OCI-LY7 (cell line): ENCODE measurements around the gene LYRM4. TPM values are rescaled to one million over a fixed set of nuclear protein-coding genes. Genes with fewer than 3 reads are reported as not detected.

Experiments
- BruUV-seq: library from RNA; stranded (reverse); fragments of 400-500 nt; replicated peaks from 2 replicates; lab custom pipeline; 2021; lab: Mats Ljungman, UMichigan
- CTCF ChIA-PET: fragments of 300-600 bp; sonication (Branson Sonifier 250); formaldehyde crosslinking; loops from one replicate; lab custom pipeline; 2022; ENCODE audit warnings: antibody characterized with exemption; ENCODE audit not compliant: unreplicated experiment; lab: Charles Lee
- POLR2A ChIA-PET: fragments of 300-600 bp; sonication (Branson Sonifier 250); formaldehyde crosslinking; loops from one replicate; lab custom pipeline; 2022; ENCODE audit warnings: antibody characterized with exemption; lab: Charles Lee
- DNase-seq: peaks from one replicate; pipeline ENCODE4 v3.0.0-alpha.2; 2015; ENCODE audit warnings: low spot score
- H2AFZ ChIP-seq: fragments of 200-600 bp; sonication (generic), shearing (Covaris generic); 2 replicates; pipeline ENCODE4 v1.6.1; 2014; ENCODE audit warnings: mild to moderate bottlenecking, antibody characterized with exemption, low read length, moderate library complexity
- H3K27ac ChIP-seq: fragments of 200-600 bp; sonication (generic); 2 replicates; pipeline ENCODE4 v1.5.1; 2014; ENCODE audit warnings: mixed run types, low read depth, mild to moderate bottlenecking, moderate library complexity, low read length, inconsistent platforms; ENCODE audit not compliant: poor library complexity, severe bottlenecking
- H3K36me3 ChIP-seq: fragments of 200-600 bp; sonication (generic); 2 replicates; pipeline ENCODE4 v1.6.1; 2014; ENCODE audit warnings: mild to moderate bottlenecking, antibody characterized with exemption, low read length, moderate library complexity, mixed read lengths; ENCODE audit not compliant: insufficient read depth
- H3K4me1 ChIP-seq: fragments of 200-600 bp; sonication (generic); 2 replicates; pipeline ENCODE4 v1.5.1; 2014; ENCODE audit warnings: mild to moderate bottlenecking, low read length; ENCODE audit not compliant: insufficient read depth, poor library complexity, severe bottlenecking
- H3K4me2 ChIP-seq: fragments of 200-600 bp; sonication (generic); 2 replicates; pipeline ENCODE4 v1.6.1; 2014; ENCODE audit warnings: mild to moderate bottlenecking, low read length
- H3K4me3 ChIP-seq: fragments of 200-600 bp; sonication (generic); 2 replicates; pipeline ENCODE4 v1.5.1; 2014; ENCODE audit warnings: mild to moderate bottlenecking, low read depth, low read length; ENCODE audit not compliant: poor library complexity, severe bottlenecking
- H3K79me2 ChIP-seq: fragments of 200-600 bp; sonication (generic); 2 replicates; pipeline ENCODE4 v1.6.1; 2016; ENCODE audit warnings: low read depth, mild to moderate bottlenecking, low read length, moderate library complexity, mixed read lengths; ENCODE audit not compliant: insufficient read depth
- H3K9me2 ChIP-seq: fragments of 200-600 bp; sonication (generic); 2 replicates; pipeline ENCODE4 v1.6.1; 2016; ENCODE audit warnings: mild to moderate bottlenecking, low read length, mixed read lengths; ENCODE audit not compliant: insufficient read depth
- H3K9me3 ChIP-seq: fragments of 200-600 bp; sonication (generic); 2 replicates; pipeline ENCODE4 v1.6.1; 2014; ENCODE audit warnings: mild to moderate bottlenecking, mixed run types, low read length, mixed read lengths
- H4K20me1 ChIP-seq: fragments of 200-600 bp; sonication (generic); 2 replicates; pipeline ENCODE4 v1.6.1; 2014; ENCODE audit warnings: mild to moderate bottlenecking, antibody characterized with exemption, low read length, moderate library complexity, mixed read lengths; ENCODE audit not compliant: insufficient read depth
- EZH2phosphoT487 ChIP-seq: fragments of 200-600 bp; sonication (generic); IDR thresholded peaks from 2 replicates; pipeline ENCODE4 v1.6.1; 2018; ENCODE audit warnings: low read depth, borderline replicate concordance, mild to moderate bottlenecking, mixed run types, antibody characterized with exemption, low read length, moderate library complexity, mixed read lengths
- intact Hi-C: fragments of 100-400 bp; cut with micrococcal nuclease; formaldehyde crosslinking; loops from one replicate; pipeline ENCODE4 v1.10.0; 2022; ENCODE audit not compliant: unreplicated experiment
- total RNA-seq, 2 experiments: library from RNA; depleted of rRNA in 1 of 2; stranded (reverse); fragments of >200 nt in 1 of 2; shearing (Covaris generic) in 1 of 2; gene quantifications; 2 replicates each; pipeline ENCODE4 v1.2.3, GENCODE V29; 2014 to 2022
- TF ChIP-seq, protein P1 (sequence below): fragments of 200-600 bp; sonication (generic); conservative IDR thresholded peaks from 2 replicates; pipeline ENCODE4 v1.5.1; 2014; ENCODE audit warnings: mild to moderate bottlenecking, antibody characterized with exemption, low read length, moderate library complexity, mixed read lengths

Gene LYRM4
- total RNA-seq, 2 experiments from 2014 or later = 19.6 to 34.3 TPM

DNA sequence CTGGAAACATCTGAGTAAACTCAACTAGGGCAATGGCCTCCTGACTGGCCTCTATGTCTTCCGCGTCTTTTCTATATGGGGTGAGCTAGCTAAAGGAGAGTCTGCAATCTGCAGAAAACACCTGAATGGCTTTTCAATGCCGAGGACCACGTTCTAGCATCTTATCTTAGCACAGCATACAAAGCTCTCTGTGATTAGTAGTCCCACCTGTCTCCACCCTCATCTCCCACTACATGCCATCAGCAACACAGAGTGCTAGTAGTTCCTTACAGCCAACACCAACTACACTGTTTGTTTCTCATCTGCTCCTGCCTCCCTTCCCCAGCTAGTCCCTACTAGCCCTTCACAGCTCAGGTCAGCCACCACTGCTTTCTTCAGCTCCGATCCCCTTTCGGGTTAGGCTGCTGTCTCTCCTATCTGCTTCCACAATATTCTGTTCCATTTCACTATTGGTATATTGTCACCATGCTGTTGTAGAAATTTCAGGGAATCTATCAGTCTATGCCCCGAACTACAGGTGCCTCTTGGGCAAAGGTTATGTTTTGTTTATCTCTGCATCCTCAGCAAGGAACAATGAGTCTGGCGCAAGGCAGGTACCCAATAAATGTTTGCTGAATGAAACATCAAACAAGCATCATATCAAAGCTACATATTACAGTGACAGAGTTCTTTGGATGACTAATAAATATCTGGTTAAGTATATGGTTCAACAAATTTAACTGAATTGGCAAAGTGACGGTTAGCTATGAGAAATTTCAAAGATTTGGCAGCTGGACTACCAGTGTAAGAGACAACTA, 12.2 kb downstream of the LYRM4 start:
- CTCF ChIA-PET = no interaction called here
- no TSS peak for BruUV-seq

DNA sequence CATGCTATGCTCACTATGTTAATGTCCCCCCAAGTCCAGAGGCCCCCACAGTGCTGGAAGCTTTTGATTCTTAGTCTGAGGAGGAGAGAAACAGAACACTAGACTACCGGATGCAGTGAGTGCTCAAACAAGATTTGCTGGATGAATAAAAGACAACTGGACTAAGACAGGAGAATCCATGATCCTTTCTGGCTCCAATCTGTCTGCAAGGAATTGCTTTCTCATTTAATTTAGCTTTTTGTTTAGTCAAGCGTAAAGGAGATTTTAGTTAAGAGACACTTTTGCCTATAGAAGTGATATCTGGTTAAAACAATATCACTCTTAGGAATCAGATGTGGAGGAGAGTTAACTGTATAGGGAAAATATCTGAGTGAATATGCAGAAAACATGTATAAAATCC, 13.5 kb downstream of the LYRM4 start:
- TF ChIP-seq EZH2phosphoT487 = no peak
- no peaks in the 10 kb centered on the region for H3K4me1 ChIP-seq
- H3K9me2 ChIP-seq = no peaks in the 10 kb centered on the region
- H3K79me2 ChIP-seq = peaks cover 12% of the 10 kb centered on the region; the same call in 1 of the 2 replicates
- peaks cover 19% of the 10 kb centered on the region for H3K36me3 ChIP-seq
- no TSS peak for BruUV-seq
- peaks cover 6% of the 10 kb centered on the region; the same call in 1 of the 2 replicates for H4K20me1 ChIP-seq
- DNase-seq = no peak
- ChIA-PET POLR2A (interaction anchor here (0.9 kb wide), 1 partner anchor 29 kb away, joined by 3 read pairs; no protein-coding TSS in a partner anchor), CTCF (no interaction called here)
- 0 out of 2 replicates have a peak, but pooled peaks cover 4% of the 10 kb centered on the region for H3K9me3 ChIP-seq
- intact Hi-C loops = no loop called here
- H3K27ac ChIP-seq = no peak overlapping the region
- no peak overlapping the region for H2AFZ ChIP-seq
- no peak overlapping the region for H3K4me3 ChIP-seq
- H3K4me2 ChIP-seq = no peak overlapping the region

More for the DNA sequence above, 12.2 kb downstream of the LYRM4 start:
- no peak overlapping the region for H3K4me2 ChIP-seq
- TF ChIP-seq, protein P1, sequence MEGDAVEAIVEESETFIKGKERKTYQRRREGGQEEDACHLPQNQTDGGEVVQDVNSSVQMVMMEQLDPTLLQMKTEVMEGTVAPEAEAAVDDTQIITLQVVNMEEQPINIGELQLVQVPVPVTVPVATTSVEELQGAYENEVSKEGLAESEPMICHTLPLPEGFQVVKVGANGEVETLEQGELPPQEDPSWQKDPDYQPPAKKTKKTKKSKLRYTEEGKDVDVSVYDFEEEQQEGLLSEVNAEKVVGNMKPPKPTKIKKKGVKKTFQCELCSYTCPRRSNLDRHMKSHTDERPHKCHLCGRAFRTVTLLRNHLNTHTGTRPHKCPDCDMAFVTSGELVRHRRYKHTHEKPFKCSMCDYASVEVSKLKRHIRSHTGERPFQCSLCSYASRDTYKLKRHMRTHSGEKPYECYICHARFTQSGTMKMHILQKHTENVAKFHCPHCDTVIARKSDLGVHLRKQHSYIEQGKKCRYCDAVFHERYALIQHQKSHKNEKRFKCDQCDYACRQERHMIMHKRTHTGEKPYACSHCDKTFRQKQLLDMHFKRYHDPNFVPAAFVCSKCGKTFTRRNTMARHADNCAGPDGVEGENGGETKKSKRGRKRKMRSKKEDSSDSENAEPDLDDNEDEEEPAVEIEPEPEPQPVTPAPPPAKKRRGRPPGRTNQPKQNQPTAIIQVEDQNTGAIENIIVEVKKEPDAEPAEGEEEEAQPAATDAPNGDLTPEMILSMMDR = no peak
- no peak for TF ChIP-seq EZH2phosphoT487
- H3K9me3 ChIP-seq = 0 out of 2 replicates have a peak, but pooled peaks cover 4% of the 10 kb centered on the region
- peaks cover 6% of the 10 kb centered on the region; the same call in 1 of the 2 replicates for H4K20me1 ChIP-seq
- no peaks in the 10 kb centered on the region for H3K9me2 ChIP-seq
- POLR2A ChIA-PET = interaction anchor here (0.6 kb wide), 2 partner anchors 1370 to 1738 kb away, joined by 3 read pairs; no protein-coding TSS in a partner anchor
- DNase-seq = no peak
- H3K36me3 ChIP-seq = peaks cover 32% of the 10 kb centered on the region
- no peak overlapping the region for H3K27ac ChIP-seq
- H3K4me1 ChIP-seq = no peaks in the 10 kb centered on the region
- intact Hi-C loops = no loop called here
- H3K4me3 ChIP-seq = no peak overlapping the region
- no peak overlapping the region for H2AFZ ChIP-seq
- H3K79me2 ChIP-seq = peaks cover 12% of the 10 kb centered on the region; the same call in 1 of the 2 replicates

DNA sequence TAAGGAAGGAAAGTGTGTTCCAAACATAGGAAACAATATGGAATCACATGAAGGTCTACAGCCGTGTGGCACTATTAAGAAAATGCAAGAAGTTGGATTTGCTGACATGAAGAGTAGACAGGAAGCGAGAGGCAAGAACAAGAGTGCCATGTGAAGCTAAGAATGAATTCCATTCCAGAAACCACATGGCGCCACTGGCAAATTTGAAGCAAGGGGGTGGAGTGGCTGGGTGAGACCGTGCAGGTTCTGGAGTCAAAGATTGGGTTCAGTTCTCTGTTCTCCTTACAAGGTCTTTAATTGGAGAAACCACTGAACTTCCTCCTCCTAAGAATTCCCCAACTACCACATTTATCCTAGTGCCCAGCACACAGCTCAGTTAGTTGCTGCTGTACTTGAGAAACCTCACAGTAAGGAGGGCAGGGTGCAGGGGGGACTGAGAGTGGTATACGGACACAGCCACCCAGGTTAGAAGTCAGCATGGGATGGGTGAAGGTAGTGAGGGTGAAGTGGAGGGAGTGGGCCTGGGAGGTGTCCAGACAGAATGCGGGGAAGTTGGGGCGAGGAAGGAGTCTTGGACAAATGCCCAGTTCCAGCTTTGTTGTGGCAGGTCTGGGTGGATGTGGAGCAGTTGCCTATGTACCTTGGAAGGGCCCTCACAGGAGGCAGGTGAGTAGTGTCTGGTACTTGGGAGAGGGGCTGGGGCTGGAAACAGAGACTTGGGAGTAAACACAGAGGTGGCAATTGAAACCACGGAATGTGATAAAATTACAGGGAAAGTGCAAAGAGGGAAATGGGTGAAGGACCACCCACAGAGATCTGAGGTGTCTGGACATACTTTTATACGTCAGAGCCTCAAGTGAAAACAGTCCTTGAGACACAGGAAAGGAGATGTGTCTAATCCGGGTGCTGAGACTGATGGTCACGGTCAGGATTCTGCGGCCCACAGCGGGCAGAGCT, 14.3 kb downstream of the LYRM4 start:
- H4K20me1 ChIP-seq = peaks cover 6% of the 10 kb centered on the region; the same call in 1 of the 2 replicates
- peaks cover 12% of the 10 kb centered on the region for H3K36me3 ChIP-seq
- H3K4me2 ChIP-seq = no peak overlapping the region
- H3K27ac ChIP-seq = no peak overlapping the region
- no peaks in the 10 kb centered on the region for H3K4me1 ChIP-seq
- POLR2A ChIA-PET = interaction anchor here (0.9 kb wide), 1 partner anchor 29 kb away, joined by 3 read pairs; no protein-coding TSS in a partner anchor
- H3K9me3 ChIP-seq = 0 out of 2 replicates have a peak, but pooled peaks cover 4% of the 10 kb centered on the region
- no peak for TF ChIP-seq EZH2phosphoT487
- TF ChIP-seq, protein P1 = no peak
- no peak overlapping the region for H2AFZ ChIP-seq
- DNase-seq = no peak
- H3K4me3 ChIP-seq = no peak overlapping the region
- no peaks in the 10 kb centered on the region for H3K9me2 ChIP-seq
- intact Hi-C loops = no loop called here
- peaks cover 12% of the 10 kb centered on the region; the same call in 1 of the 2 replicates for H3K79me2 ChIP-seq
- no TSS peak for BruUV-seq
- CTCF ChIA-PET = no interaction called here
